Measurements from ENCODE around the gene TMCC3.
"Not testable (repeated sequence)": the region's sequence is repeated elsewhere in the genome, so short reads cannot be mapped to it uniquely, and the experiment has no call there.

Gene TMCC3

GRCh38 chr12:94650143-94651056 is at the start of gene TMCC3:
Gene TMCC3, minus strand, starts transcription at chr12:94650557. Its CDS starts 127 bp downstream, at chr12:94650430.
- in situ Hi-C loops (cut with HindIII; ENCODE audit: low pct_ligation_motif_present, low pct_unique_long_range_greater_than_20kb, low sequenced_read_pairs) = no loop called here
- DNase-seq = peak; percentile 73

GRCh38 chr12:94699801-94700200 is 49.4 kb upstream of the TMCC3 start:
- no peak for DNase-seq
- in situ Hi-C loops (cut with HindIII; ENCODE audit: low pct_ligation_motif_present, low pct_unique_long_range_greater_than_20kb, low sequenced_read_pairs) = no loop called here

- in situ Hi-C loops (cut with HindIII; ENCODE audit: low pct_ligation_motif_present, low pct_unique_long_range_greater_than_20kb, low sequenced_read_pairs) = no loop called here
- no peak for DNase-seq
Observed at GRCh38 chr12:94698578-94698977, 48.2 kb upstream of the TMCC3 start.

GRCh38 chr12:94697631-94698030 is 47.3 kb upstream of the TMCC3 start:
- in situ Hi-C loops (cut with HindIII; ENCODE audit: low pct_ligation_motif_present, low pct_unique_long_range_greater_than_20kb, low sequenced_read_pairs) = no loop called here

GRCh38 chr12:94694732-94695131 is 44.4 kb upstream of the TMCC3 start:
- DNase-seq = no peak
- in situ Hi-C loops (cut with HindIII; ENCODE audit: low pct_ligation_motif_present, low pct_unique_long_range_greater_than_20kb, low sequenced_read_pairs) = no loop called here

More at GRCh38 chr12:94697631-94698030, 47.3 kb upstream of the TMCC3 start:
- DNase-seq = no peak

- DNase-seq = not testable (repeated sequence)
Observed at GRCh38 chr12:94692826-94693225, 42.5 kb upstream of the TMCC3 start.

GRCh38 chr12:94690198-94690771 is 39.9 kb upstream of the TMCC3 start:
- no peak for DNase-seq
- in situ Hi-C loops (cut with HindIII; ENCODE audit: low pct_ligation_motif_present, low pct_unique_long_range_greater_than_20kb, low sequenced_read_pairs) = no loop called here

More at GRCh38 chr12:94692826-94693225, 42.5 kb upstream of the TMCC3 start:
- in situ Hi-C loops (cut with HindIII; ENCODE audit: low pct_ligation_motif_present, low pct_unique_long_range_greater_than_20kb, low sequenced_read_pairs) = not testable (repeated sequence)

GRCh38 chr12:94689646-94690036 is 39.3 kb upstream of the TMCC3 start:
- in situ Hi-C loops (cut with HindIII; ENCODE audit: low pct_ligation_motif_present, low pct_unique_long_range_greater_than_20kb, low sequenced_read_pairs) = no loop called here
- DNase-seq = no peak

GRCh38 chr12:94689002-94689645 is 38.8 kb upstream of the TMCC3 start:
- in situ Hi-C loops (cut with HindIII; ENCODE audit: low pct_ligation_motif_present, low pct_unique_long_range_greater_than_20kb, low sequenced_read_pairs) = no loop called here

GRCh38 chr12:94687891-94688290 is 37.5 kb upstream of the TMCC3 start:
- in situ Hi-C loops (cut with HindIII; ENCODE audit: low pct_ligation_motif_present, low pct_unique_long_range_greater_than_20kb, low sequenced_read_pairs) = no loop called here
- no peak for DNase-seq

More at GRCh38 chr12:94689002-94689645, 38.8 kb upstream of the TMCC3 start:
- no peak for DNase-seq

- in situ Hi-C loops (cut with HindIII; ENCODE audit: low pct_ligation_motif_present, low pct_unique_long_range_greater_than_20kb, low sequenced_read_pairs) = no loop called here
- no peak for DNase-seq
Observed at GRCh38 chr12:94686834-94687628, 36.7 kb upstream of the TMCC3 start.

- DNase-seq = no peak
- in situ Hi-C loops (cut with HindIII; ENCODE audit: low pct_ligation_motif_present, low pct_unique_long_range_greater_than_20kb, low sequenced_read_pairs) = no loop called here
Observed at GRCh38 chr12:94684416-94685142, 34.2 kb upstream of the TMCC3 start.

GRCh38 chr12:94679554-94680195 is 29.3 kb upstream of the TMCC3 start:
- no peak for DNase-seq
- in situ Hi-C loops (cut with HindIII; ENCODE audit: low pct_ligation_motif_present, low pct_unique_long_range_greater_than_20kb, low sequenced_read_pairs) = no loop called here

GRCh38 chr12:94678849-94679248 is 28.5 kb upstream of the TMCC3 start:
- in situ Hi-C loops (cut with HindIII; ENCODE audit: low pct_ligation_motif_present, low pct_unique_long_range_greater_than_20kb, low sequenced_read_pairs) = no loop called here
- no peak for DNase-seq

GRCh38 chr12:94678379-94678778 is 28.0 kb upstream of the TMCC3 start:
- in situ Hi-C loops (cut with HindIII; ENCODE audit: low pct_ligation_motif_present, low pct_unique_long_range_greater_than_20kb, low sequenced_read_pairs) = no loop called here

GRCh38 chr12:94677778-94678177 is 27.4 kb upstream of the TMCC3 start:
- in situ Hi-C loops (cut with HindIII; ENCODE audit: low pct_ligation_motif_present, low pct_unique_long_range_greater_than_20kb, low sequenced_read_pairs) = no loop called here

More at GRCh38 chr12:94678379-94678778, 28.0 kb upstream of the TMCC3 start:
- no peak for DNase-seq

GRCh38 chr12:94676922-94677321 is 26.6 kb upstream of the TMCC3 start:
- in situ Hi-C loops (cut with HindIII; ENCODE audit: low pct_ligation_motif_present, low pct_unique_long_range_greater_than_20kb, low sequenced_read_pairs) = no loop called here
- no peak for DNase-seq

More at GRCh38 chr12:94677778-94678177, 27.4 kb upstream of the TMCC3 start:
- DNase-seq = no peak

Data from ACHN (cell line).